ENCODE results near the gene SLC39A11.
"Not testable (repeated sequence)": the region's sequence is repeated elsewhere in the genome, so short reads cannot be mapped to it uniquely, and the experiment has no call there.

The SLC39A11 gene, protein sequence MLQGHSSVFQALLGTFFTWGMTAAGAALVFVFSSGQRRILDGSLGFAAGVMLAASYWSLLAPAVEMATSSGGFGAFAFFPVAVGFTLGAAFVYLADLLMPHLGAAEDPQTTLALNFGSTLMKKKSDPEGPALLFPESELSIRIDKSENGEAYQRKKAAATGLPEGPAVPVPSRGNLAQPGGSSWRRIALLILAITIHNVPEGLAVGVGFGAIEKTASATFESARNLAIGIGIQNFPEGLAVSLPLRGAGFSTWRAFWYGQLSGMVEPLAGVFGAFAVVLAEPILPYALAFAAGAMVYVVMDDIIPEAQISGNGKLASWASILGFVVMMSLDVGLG

DNA sequence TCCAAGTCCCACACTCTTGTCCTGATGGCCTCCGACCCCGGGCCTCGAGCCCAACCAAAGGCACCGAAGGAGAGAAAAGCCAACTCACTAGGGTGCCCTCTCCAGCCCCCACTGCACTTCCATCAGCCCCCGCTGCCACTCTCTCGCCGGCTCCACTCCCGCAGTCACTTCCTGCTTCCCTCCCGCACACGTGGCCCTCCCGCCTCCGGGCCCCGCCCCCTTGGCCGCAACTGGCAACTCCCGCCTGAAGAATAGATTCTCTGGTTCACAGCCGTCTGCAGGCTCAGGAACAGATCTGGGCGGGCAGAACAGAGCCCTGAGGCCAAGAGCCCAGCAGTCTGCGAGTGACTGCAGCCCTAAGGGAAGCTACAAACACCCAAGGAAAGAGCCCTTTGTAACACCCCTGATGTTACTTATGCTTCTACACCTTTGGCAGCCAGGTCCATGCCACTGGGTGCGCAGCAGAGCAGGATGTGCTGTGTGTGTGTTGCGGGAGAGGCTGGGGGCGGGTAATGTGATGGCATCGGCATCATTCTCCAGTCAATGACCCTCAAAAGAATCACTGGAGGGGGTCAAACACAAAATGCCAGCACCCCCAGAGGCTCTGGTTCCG, at the start of gene SLC39A11:
TSS of gene SLC39A11 (minus strand) at position 166 of the 613 bp plus-strand sequence. CDS start 3,924 bp downstream, outside the sequence.
- Mint-ChIP-seq H3K27me3 (peaks cover 9% of the 10 kb centered on the region), H3K36me3 (ENCODE audit: low read depth) (peaks cover 18% of the 10 kb centered on the region), H3K27ac (peak within 1 kb of the TSS; percentile 96), H3K9me3 (no peaks in the 10 kb centered on the region), H3K4me1 (ENCODE audit: low read depth) (peaks cover 26% of the 10 kb centered on the region), H3K4me3 (peak within 1 kb of the TSS; percentile 94)
- DNase-seq = peak; percentile 92

DNA sequence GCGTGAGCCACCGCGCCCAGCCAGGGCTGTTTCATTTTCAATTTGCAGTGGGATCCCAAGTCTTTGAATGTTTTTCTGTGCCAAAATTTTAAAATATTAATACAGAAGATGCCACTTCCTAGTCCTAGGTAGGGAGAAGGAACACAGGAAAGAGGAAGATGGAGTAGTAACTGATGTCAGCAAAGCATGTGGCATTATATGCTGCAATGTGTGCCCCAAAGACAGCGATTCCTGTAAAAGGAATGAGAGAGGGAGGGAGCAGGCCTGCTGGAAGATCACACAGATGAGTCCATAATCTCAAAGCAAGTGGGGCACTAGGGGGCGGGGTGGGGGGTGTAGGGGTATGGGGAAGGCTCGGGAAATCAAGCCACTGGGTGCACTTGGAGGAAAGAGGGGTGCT, 48.9 kb upstream of the SLC39A11 start:
- H3K4me1 Mint-ChIP-seq (ENCODE audit: low read depth) = peaks cover 15% of the 10 kb centered on the region

DNA sequence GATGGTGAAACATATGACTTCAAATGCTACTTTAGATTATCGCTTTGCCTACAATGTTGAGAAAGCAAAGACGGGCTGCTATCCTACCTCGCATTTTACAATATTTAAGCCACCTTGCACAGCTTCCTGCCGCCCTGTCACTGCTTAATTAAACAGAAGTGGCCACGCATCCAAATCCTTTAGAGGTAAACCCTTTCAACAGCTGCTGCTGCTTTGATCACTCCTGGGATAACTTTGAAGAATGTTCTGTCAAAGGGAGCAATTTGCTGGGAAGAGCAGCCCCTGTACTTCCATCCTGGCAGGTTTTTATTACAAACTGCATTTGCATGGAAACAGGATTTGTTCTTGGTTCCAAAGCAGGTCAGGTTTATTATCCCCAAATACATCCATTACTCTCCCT, 48.1 kb upstream of the SLC39A11 start:
- H3K9me3 Mint-ChIP-seq = peaks cover 13% of the 10 kb centered on the region
- H3K27me3 Mint-ChIP-seq = peaks cover 2% of the 10 kb centered on the region
- H3K27ac Mint-ChIP-seq = no peak overlapping the region
- no peak for DNase-seq
- peaks cover 15% of the 10 kb centered on the region for H3K4me1 Mint-ChIP-seq (ENCODE audit: low read depth)
- H3K4me3 Mint-ChIP-seq = no peak overlapping the region
- no peaks in the 10 kb centered on the region for H3K36me3 Mint-ChIP-seq (ENCODE audit: low read depth)

More for the DNA sequence above, 48.9 kb upstream of the SLC39A11 start:
- H3K27me3 Mint-ChIP-seq = peaks cover 2% of the 10 kb centered on the region
- DNase-seq = no peak
- no peak overlapping the region for H3K27ac Mint-ChIP-seq
- H3K9me3 Mint-ChIP-seq = peaks cover 18% of the 10 kb centered on the region
- no peak overlapping the region for H3K4me3 Mint-ChIP-seq
- no peaks in the 10 kb centered on the region for H3K36me3 Mint-ChIP-seq (ENCODE audit: low read depth)

DNA sequence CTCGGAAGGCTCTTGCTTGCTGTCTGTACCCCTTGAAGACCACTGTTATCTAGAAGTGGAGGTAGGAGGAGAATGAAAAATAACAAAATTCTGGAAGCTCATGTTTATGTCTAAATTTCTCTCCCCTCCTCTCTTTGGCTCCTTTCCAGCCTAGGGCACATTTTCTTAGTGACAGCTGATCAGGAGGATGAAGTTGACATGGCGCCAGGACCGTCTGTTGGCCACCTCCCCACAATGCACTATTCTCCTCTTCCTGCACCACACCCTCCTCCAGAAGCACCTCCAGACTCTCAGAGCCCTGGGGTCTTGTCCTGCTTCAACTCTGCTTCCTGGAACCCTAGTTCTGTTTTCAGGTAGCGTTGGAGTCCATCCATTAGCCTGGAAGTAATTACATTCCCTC, 46.8 kb upstream of the SLC39A11 start:
- H3K27ac Mint-ChIP-seq = no peak overlapping the region
- DNase-seq = no peak
- H3K4me1 Mint-ChIP-seq (ENCODE audit: low read depth) = peaks cover 15% of the 10 kb centered on the region
- H3K36me3 Mint-ChIP-seq (ENCODE audit: low read depth) = no peaks in the 10 kb centered on the region
- H3K9me3 Mint-ChIP-seq = peaks cover 4% of the 10 kb centered on the region
- H3K27me3 Mint-ChIP-seq = peaks cover 2% of the 10 kb centered on the region
- H3K4me3 Mint-ChIP-seq = no peak overlapping the region

DNA sequence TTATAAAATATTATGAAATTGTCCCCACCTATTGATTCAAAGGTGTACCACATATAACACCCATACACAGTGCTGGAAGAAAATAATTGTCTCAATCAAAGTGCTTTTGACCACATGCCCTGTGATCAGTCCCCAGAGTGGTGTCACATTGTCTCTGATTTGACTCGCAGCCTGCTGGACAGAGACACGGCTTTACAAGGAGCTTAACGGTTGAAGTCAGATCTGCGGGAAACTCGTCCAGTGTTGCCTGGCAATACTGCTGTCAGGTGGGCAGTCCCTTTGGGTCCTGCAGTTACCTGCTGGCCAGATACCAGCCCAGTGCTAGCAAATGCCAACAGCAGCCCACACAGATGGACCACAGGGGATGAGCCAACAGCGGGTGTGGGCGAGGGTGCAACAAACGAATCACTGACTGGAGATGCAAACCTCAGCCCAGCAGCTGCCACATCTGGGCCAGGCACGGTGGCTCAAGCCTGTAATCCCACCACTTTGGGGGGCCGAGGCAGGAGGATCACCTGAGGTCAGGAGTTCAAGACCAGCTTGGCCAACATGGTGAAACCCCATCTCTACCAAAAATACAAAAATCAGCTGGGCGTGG, 46.2 kb upstream of the SLC39A11 start:
- Mint-ChIP-seq H3K4me1 (ENCODE audit: low read depth) (peaks cover 11% of the 10 kb centered on the region), H3K9me3 (no peaks in the 10 kb centered on the region), H3K27ac (no peak overlapping the region), H3K4me3 (no peak overlapping the region), H3K36me3 (ENCODE audit: low read depth) (no peaks in the 10 kb centered on the region), H3K27me3 (peaks cover 2% of the 10 kb centered on the region)
- no peak for DNase-seq

DNA sequence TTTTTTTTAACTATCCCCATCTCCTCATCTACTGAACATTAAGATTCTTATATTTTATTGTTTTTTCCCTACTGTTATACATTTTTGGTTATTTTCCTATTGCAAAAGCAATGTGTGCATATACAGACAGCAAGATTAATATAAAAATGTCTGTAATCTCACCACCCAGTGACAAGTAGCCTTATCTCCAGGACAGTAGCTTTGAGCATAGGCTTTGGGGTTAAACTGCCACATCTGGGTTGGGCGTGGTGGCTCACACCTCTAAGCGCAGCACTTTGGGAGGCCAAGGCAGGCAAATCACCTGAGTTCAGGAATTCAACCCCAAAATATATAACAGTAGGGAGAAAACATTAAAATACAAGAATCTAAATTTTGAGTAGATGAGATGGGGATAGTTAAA, 44.9 kb upstream of the SLC39A11 start:
- no peaks in the 10 kb centered on the region for H3K4me1 Mint-ChIP-seq (ENCODE audit: low read depth)
- no peaks in the 10 kb centered on the region for H3K36me3 Mint-ChIP-seq (ENCODE audit: low read depth)
- no peak for DNase-seq
- H3K27me3 Mint-ChIP-seq = peaks cover 2% of the 10 kb centered on the region
- H3K4me3 Mint-ChIP-seq = no peak overlapping the region
- no peak overlapping the region for H3K27ac Mint-ChIP-seq
- H3K9me3 Mint-ChIP-seq = no peaks in the 10 kb centered on the region

DNA sequence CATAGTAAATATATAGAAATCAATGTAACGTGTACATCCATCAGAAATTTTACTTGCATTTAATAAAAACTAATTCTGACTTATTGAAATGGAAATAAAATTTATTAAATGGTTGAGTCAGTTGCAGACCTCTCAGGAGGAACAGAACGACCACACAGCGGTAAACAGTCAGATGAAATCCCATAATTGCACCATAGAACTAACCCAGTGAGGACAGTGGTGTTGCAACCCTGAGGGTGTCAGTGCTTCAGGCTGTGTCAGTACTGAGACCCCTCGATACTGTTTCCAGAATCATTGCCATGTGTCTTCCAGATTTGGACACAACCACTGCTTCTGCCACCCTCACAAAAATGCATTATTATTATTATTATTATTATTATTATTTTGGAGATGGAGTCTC, 43.3 kb upstream of the SLC39A11 start:
- H3K4me3 Mint-ChIP-seq = no peak overlapping the region
- peaks cover 2% of the 10 kb centered on the region for H3K27me3 Mint-ChIP-seq
- DNase-seq = no peak
- no peaks in the 10 kb centered on the region for H3K36me3 Mint-ChIP-seq (ENCODE audit: low read depth)
- no peaks in the 10 kb centered on the region for H3K9me3 Mint-ChIP-seq
- H3K4me1 Mint-ChIP-seq (ENCODE audit: low read depth) = no peaks in the 10 kb centered on the region
- no peak overlapping the region for H3K27ac Mint-ChIP-seq

DNA sequence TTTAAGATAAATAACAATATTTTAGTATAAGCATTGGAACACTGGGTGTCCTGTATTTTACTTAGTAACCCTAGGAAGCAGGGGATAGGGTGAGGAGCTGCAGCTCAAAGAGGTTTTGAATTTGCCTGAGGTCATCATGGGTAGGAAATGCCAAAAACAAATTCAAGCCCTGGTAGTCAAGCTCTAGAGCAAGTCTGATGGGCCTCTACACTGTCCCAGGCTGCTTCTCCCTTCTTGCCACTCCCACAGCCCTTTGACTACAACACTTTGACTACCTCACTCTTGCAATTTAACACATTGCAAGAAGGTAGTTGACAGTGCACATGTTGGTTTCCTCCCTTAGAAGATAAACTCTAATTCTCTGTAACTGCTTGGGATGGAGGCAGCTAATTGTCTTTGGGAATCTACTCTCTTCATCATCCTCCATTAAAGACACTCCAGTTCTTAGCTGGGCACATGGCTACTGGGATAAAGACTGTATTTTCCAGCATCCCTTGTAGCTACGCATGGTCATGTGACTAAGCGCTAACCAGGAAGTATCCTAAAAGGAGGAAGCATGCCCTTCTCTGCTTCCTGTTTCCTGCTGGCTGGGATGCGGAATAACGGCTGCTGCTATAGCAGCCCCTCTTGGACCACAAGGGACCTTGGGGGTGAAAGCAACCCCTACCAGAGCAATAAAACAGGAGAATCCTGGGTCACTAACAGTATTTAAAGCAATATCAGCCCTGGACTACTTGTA, 41.6 kb upstream of the SLC39A11 start:
- H3K4me3 Mint-ChIP-seq = no peak overlapping the region

DNA sequence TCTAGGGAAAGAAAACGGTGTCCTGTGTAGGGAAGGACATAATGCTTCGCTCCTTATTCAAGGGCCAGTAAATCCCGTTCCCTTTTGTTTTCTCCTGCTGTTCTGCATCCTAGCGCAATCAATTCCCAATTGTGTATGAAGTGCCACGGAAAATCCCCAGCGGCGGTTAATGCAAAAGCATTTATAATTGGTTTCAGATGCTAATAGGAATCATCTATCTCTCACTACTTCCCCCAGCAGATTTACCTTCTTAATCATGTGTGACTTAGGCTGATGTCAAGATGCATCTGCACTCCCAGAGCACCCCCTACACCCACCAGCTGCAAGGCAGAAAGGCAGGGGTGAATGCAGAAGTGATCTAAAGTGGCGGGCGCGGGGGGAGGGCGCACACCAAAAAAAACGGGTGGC, 39.6 kb upstream of the SLC39A11 start:
- H3K36me3 Mint-ChIP-seq (ENCODE audit: low read depth) = no peaks in the 10 kb centered on the region
- no peak overlapping the region for H3K27ac Mint-ChIP-seq
- H3K4me3 Mint-ChIP-seq = no peak overlapping the region
- H3K27me3 Mint-ChIP-seq = no peaks in the 10 kb centered on the region
- H3K9me3 Mint-ChIP-seq = no peaks in the 10 kb centered on the region
- H3K4me1 Mint-ChIP-seq (ENCODE audit: low read depth) = no peaks in the 10 kb centered on the region
- DNase-seq = no peak

More for the DNA sequence above, 41.6 kb upstream of the SLC39A11 start:
- Mint-ChIP-seq H3K36me3 (ENCODE audit: low read depth) (no peaks in the 10 kb centered on the region), H3K9me3 (no peaks in the 10 kb centered on the region), H3K27me3 (peaks cover 2% of the 10 kb centered on the region), H3K4me1 (ENCODE audit: low read depth) (no peaks in the 10 kb centered on the region), H3K27ac (no peak overlapping the region)
- no peak for DNase-seq

DNA sequence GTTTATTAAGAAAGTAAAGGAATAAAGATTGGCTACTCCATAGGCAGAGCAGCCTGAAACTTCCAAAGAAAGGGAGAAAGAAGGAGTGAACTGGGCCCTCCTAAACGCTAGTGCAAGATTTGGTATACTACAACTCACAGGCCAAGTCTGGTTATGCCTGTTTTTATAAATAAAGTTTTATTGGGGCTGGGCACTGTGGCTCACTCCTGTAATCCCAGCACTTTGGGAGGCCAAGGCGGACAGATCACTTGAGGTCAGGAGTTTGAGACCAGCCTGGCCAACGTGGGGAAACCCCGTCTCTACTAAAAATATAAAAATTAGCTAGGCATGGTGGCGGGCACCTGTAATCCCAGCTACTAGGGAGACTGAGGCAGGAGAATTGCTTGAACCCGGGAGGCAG, 39.0 kb upstream of the SLC39A11 start:
- not testable (repeated sequence) for H3K9me3 Mint-ChIP-seq

DNA sequence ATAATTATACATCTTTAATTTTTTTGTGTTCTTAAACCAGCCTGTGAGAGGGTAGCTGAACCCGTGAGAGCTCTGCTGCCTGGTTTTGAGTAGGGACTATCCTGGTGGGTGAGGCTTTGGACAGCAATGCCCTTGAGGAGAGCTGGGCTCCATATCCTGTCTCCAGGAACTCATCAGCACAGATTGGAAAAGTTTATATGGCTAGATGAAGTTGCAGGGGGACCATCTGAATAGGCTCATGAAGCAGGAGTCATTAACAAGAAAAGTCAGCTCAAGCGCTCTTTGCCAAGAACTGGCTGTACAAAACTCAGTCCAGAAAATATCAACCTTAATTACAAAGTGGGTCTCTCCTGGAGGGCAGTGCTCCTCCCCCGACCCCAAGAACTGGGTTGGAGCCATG, 38.5 kb upstream of the SLC39A11 start:
- no peaks in the 10 kb centered on the region for H3K36me3 Mint-ChIP-seq (ENCODE audit: low read depth)
- H3K4me3 Mint-ChIP-seq = no peak overlapping the region
- no peaks in the 10 kb centered on the region for H3K4me1 Mint-ChIP-seq (ENCODE audit: low read depth)
- DNase-seq = no peak
- H3K9me3 Mint-ChIP-seq = no peaks in the 10 kb centered on the region
- no peaks in the 10 kb centered on the region for H3K27me3 Mint-ChIP-seq
- H3K27ac Mint-ChIP-seq = no peak overlapping the region

More for the DNA sequence above, 39.0 kb upstream of the SLC39A11 start:
- H3K36me3 Mint-ChIP-seq (ENCODE audit: low read depth); H3K27ac Mint-ChIP-seq; H3K4me1 Mint-ChIP-seq (ENCODE audit: low read depth); DNase-seq; H3K4me3 Mint-ChIP-seq; H3K27me3 Mint-ChIP-seq: not testable (repeated sequence)

DNA sequence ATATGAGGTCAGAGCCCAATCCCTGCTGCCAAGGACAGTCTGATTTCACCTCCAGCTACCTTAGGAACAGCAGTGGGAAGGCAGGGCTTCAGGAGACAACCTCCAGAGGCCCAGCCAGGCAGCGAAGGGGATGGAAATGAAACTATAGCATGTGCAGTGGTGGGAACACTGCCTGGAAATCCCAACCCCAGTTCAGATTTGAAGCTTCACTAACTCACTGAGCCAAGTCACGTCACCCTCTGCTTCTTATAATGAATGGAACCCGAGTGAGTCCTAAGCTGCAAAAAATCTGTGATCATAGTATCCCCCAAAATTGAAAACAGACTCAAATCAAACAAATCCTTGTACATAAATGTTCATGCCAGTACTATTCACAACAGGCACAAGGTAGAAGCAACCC, 36.0 kb upstream of the SLC39A11 start:
- Mint-ChIP-seq H3K36me3 (ENCODE audit: low read depth) (no peaks in the 10 kb centered on the region), H3K27me3 (no peaks in the 10 kb centered on the region), H3K4me3 (no peak overlapping the region), H3K9me3 (no peaks in the 10 kb centered on the region), H3K4me1 (ENCODE audit: low read depth) (no peaks in the 10 kb centered on the region), H3K27ac (no peak overlapping the region)
- no peak for DNase-seq

DNA sequence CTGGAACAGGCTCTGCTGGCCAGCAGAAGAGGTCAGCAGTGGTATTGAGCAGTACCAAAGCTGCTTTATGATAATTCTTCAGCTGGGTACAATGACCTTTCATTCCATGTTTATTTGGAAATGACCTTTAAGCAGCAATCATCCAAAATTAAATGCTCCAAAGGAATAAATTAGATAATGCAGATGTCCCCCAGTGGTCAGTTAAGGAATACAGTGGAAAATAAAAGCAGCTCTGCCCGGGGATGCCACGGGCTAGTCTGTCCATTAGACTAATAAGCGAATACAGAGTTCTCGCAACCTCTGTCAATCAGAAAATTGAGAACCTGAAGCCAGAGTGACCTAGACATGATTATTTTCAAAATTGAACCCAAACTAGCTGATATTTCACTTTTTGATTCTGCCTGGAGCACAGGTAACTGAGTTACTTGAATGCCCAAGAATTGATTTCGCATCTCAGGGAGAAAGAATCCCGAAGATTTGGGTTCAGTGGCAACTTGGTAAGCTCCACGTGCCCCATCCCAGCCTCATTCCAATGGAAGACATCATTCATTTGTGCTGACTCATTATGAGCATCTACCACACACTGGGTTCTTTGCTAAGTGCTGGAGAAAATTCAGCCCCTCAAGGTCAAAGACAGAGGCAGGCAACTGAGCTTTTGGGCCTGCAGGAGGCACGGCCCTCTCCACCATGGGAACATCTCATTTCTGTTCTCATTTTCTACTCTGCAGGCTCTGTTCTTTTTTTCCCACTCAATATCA, 34.4 kb upstream of the SLC39A11 start:
- no peak for DNase-seq
- Mint-ChIP-seq H3K27me3 (no peaks in the 10 kb centered on the region), H3K27ac (no peak overlapping the region), H3K9me3 (no peaks in the 10 kb centered on the region), H3K36me3 (ENCODE audit: low read depth) (no peaks in the 10 kb centered on the region), H3K4me1 (ENCODE audit: low read depth) (no peaks in the 10 kb centered on the region), H3K4me3 (no peak overlapping the region)
